HL-60 (cell line): ENCODE data around the gene NEDD4L.

Source experiments
- POLR2AphosphoS5 ChIP-seq: IDR thresholded peaks from 2 replicates; pipeline ENCODE4 v1.6.1; 2012; ENCODE audit warnings: low read depth
- TF ChIP-seq, protein P1 (sequence below): IDR thresholded peaks from one replicate; pipeline ENCODE4 v1.5.1; 2011; ENCODE audit warnings: low read length, control low read depth, inconsistent platforms; ENCODE audit not compliant: insufficient read depth
- TF ChIP-seq, protein P2 (sequence below): IDR thresholded peaks from 2 replicates; pipeline ENCODE4 v1.6.1; 2012; ENCODE audit warnings: low read depth; ENCODE audit not compliant: insufficient replicate concordance

DNA sequence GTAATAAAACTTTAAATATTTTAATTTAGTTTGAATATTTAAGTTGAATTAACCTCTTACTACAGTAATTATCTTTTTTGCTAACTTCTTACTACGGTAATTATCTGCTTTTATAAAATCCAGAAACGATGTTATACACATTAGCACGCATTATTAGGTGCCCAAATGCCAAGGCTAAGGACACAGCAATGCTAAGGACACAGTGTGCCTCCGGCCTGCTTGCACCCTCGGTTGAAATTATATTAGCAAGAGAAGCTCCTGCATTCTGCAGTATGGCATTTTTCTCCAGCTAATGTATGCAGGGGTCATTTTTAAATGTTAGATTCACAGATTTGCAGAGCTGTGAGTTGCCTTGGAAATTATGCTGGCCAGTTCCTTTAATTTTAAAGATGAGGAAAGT is 220.0 kb downstream of the NEDD4L start:
- TF ChIP-seq, protein P1, sequence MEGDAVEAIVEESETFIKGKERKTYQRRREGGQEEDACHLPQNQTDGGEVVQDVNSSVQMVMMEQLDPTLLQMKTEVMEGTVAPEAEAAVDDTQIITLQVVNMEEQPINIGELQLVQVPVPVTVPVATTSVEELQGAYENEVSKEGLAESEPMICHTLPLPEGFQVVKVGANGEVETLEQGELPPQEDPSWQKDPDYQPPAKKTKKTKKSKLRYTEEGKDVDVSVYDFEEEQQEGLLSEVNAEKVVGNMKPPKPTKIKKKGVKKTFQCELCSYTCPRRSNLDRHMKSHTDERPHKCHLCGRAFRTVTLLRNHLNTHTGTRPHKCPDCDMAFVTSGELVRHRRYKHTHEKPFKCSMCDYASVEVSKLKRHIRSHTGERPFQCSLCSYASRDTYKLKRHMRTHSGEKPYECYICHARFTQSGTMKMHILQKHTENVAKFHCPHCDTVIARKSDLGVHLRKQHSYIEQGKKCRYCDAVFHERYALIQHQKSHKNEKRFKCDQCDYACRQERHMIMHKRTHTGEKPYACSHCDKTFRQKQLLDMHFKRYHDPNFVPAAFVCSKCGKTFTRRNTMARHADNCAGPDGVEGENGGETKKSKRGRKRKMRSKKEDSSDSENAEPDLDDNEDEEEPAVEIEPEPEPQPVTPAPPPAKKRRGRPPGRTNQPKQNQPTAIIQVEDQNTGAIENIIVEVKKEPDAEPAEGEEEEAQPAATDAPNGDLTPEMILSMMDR, result no peak
- TF ChIP-seq, protein P2, sequence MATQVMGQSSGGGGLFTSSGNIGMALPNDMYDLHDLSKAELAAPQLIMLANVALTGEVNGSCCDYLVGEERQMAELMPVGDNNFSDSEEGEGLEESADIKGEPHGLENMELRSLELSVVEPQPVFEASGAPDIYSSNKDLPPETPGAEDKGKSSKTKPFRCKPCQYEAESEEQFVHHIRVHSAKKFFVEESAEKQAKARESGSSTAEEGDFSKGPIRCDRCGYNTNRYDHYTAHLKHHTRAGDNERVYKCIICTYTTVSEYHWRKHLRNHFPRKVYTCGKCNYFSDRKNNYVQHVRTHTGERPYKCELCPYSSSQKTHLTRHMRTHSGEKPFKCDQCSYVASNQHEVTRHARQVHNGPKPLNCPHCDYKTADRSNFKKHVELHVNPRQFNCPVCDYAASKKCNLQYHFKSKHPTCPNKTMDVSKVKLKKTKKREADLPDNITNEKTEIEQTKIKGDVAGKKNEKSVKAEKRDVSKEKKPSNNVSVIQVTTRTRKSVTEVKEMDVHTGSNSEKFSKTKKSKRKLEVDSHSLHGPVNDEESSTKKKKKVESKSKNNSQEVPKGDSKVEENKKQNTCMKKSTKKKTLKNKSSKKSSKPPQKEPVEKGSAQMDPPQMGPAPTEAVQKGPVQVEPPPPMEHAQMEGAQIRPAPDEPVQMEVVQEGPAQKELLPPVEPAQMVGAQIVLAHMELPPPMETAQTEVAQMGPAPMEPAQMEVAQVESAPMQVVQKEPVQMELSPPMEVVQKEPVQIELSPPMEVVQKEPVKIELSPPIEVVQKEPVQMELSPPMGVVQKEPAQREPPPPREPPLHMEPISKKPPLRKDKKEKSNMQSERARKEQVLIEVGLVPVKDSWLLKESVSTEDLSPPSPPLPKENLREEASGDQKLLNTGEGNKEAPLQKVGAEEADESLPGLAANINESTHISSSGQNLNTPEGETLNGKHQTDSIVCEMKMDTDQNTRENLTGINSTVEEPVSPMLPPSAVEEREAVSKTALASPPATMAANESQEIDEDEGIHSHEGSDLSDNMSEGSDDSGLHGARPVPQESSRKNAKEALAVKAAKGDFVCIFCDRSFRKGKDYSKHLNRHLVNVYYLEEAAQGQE, result no peak
- TF ChIP-seq POLR2AphosphoS5, result no peak
